NCI-H2171 treated with DMSO at 0.1 percent for 48 hours (cell line): ENCODE results near the gene CROT.
A peak's percentile ranks its signal among the peaks of the same experiment; 100 is the strongest.

Source experiments
- DNase-seq: peaks from one replicate; lab custom pipeline; 2025; lab: John Stamatoyannopoulos, UW

The CROT gene, protein sequence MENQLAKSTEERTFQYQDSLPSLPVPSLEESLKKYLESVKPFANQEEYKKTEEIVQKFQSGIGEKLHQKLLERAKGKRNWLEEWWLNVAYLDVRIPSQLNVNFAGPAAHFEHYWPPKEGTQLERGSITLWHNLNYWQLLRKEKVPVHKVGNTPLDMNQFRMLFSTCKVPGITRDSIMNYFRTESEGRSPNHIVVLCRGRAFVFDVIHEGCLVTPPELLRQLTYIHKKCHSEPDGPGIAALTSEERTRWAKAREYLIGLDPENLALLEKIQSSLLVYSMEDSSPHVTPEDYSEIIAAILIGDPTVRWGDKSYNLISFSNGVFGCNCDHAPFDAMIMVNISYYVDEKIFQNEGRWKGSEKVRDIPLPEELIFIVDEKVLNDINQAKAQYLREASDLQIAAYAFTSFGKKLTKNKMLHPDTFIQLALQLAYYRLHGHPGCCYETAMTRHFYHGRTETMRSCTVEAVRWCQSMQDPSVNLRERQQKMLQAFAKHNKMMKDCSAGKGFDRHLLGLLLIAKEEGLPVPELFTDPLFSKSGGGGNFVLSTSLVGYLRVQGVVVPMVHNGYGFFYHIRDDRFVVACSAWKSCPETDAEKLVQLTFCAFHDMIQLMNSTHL

DNA sequence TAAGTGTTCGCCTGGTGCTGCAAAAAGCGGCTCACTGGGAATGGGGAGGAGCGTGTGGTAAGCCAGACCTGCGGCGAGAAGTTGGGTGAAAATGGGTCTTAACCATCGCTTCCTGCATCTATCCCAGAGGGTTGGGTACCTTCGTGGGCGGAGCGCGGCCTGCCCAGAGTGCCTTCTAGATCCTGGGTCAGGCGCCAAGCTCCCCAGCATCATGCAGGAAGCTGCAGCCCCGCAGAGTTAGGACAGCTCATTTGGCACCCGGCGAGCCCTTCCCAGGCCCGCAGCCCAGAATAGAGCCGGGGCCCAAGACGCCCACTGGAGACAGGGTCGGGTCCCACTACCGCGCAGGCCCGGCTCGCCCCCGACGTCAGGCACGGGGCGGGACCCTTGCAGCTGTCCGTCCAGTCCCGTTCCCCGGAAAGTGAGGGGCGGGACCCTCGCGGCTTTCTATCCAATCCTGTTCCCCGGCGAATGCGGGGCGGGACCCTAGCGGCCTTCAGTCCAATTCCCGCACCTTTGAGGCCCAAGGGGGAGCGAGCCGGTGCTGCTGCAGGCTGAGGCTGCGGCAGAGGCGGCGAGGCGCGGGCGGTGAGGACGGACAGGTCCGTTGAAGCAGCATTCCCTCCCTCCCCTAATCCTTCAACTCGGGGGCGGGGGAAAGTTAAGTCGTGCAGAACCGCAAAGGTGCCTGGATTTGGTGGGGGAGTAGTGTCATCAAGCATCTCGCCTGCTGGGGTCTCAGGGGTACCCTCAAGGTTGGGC lies at the start of gene CROT:
TSS of gene CROT (plus strand) at position 499 of the 762 bp plus-strand sequence. CDS start 3,405 bp downstream, outside the sequence.
- peak; percentile 94 for DNase-seq

DNA sequence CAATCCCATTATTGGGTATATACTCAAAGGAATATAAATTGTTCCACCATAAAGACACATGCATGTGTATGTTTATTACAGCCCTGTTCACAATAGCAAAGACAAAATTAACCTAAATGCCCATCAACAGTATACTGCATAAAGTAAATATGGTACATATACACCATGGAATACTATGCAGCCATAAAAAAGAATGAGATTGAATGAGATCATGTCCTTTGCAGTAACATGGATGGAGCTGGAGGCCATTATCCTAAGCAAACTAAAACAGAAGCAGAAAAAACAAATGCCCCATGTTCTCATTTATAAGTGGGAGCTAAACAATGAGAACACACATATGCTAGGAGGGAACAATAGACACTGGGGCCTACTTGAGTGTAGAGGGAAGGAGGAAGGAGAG lies 44.7 kb upstream of the CROT start:
- DNase-seq = no peak

DNA sequence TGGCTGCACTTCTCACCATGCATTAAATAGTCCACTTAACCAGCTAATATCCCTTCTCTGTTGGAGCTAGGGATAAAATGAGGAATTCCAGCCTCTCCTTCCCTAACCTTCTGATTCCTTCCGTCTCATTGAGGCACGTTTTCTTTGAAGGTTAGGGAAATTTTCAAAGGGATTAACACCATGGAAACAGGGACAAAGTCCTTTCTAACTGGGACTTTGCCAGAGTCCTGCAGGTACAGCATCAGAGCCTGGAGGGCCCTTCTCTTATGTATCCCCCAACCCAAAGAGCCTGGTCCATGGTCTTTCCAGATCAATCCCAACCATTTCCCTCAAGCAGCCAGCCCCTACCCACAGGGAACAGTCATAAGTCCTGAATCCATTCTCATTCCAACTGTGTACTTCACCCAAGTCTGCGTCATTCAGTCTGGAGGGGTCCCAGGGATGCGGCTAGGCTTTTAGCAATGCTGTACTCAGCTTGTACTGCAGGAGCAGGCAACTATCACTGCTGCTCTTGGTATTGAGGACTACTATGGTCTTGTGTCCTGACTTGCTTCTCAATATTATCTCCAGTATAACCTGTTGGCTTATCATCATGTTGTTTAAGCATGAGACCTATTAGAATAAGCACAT lies 34.6 kb upstream of the CROT start:
- no peak for DNase-seq

DNA sequence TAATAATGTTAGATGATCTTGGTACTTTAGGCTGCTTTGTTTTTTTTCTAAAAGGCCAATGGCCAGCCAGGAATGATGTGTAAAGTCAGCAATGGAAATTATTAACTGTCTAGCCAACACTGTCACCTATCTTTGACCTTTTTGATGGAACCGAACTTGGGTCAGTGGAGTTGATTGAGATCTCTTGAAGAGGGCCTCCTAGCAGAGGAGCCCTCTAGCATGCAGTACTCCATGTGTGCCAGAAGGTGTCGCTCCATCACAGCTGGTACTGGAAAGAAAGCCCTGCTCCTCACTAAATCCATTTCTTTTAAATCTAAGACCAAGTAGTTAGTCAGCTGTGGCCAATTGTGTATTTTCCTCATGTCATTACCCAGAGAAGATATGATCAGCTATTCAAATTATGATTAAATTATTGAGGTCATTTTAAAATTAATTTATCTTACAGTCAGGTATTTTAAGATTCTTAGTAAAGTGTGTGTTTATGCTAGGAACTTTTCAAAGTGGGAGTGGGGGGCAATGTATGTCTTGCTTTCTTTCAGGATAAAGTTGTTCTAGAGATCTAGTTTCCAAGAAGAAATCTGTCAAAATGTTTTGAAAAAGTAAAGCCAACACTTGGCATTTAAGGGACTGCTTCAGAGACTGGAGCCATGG lies 33.1 kb upstream of the CROT start:
- peak; percentile 58 for DNase-seq

DNA sequence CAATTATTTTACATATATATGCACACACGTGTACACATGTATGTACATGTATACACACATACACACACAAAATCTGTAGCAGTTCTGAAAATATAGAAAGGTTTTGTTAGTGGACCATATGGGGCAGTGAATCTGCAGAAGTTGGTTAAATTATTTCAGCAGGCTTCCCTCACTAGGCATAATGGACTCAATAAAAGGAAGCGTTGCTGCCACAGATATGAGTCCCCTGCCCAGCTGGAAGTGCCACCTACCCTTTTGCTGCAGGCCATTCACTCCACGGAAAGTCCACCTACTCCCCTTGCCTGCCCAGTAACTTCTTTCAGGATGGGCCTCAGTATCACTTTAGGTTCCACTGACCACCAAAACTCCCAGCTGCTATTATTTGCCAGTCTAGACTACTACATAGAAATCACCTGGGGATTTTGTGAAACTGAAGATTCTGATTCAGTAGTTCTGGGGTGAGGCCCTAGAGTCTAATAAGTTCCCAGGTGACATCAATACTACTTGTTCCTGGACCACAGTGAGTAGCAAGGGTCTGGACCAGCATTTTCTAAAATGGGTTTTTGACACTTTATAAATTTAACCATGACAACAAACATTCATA lies 29.3 kb upstream of the CROT start:
- DNase-seq = no peak

DNA sequence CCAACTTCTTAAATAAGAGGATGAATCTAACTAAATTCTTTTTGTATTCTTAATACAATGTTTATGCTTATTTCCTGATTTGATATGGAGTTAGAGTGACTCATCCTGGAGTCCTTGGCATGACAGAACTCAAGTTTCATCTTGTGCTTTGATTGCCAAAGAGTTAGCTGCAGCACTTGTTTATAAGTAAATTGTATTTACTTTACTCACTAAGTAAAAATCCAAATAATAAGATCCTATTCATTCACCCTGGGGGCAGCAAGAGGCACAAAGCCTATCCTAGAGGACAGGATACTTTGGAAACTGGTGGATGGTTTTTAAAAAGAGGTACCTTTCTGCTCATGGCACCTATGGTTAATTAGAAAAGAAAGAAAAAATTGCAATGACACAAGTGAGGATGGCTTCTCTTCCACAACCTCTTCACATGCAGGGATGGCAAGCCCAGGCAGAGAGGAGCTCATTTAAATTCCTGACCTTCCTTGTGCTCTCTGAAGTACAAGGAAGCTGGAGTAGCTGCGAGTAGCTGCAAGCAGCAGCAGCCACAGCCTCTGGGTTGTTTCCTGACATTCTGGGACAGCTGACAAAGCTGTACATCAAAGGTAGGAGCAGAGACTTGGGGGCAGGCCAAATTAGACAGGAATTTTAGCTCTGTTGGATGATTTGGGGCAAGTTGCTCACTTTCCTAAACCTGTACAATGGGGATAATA lies 28.5 kb upstream of the CROT start:
- DNase-seq = no peak

DNA sequence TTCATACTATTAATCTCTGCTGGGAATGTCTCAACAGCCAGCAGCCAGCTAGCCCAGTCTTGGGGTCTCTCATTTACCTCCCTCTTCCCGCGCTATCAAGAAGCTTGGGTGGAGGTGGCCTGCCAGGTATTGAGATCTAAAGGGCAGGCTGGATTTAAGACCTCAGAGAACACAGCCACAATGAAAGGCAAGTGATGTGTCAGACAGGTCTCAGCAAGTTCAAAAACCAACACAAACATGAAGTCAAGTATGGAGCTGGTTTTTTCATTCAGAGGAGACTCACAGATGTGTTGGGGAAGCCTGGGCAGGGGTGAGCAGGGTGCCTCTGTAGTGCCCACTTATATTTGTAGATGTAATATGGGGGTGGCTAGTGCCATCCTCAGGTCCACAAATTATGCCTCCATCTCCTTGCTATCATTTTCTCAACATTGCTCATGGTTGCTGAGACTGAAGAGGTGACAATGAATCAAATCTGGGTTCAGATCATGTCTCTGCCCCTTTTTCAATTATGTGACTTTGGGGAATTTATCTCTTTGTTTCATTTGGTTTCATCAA lies 27.7 kb upstream of the CROT start:
- no peak for DNase-seq

DNA sequence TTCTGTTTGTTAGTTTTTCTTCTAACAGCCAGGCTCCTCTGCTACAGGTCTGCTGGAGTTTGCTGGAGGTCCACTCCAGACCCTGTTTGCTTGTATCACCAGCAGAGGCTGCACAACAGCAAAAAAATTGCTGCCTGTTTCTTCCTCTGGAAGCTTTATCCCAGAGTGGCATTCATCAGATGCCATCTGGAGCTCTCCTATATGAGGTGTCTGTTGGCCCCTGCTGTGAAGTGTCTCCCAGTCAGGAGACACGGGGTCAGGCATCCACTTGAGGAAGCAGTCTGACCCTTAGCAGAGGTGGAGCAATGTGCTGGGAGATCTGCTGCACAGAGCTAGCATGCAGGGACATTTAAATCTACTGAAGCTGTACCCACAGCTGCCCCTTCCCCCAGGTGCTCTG lies 26.7 kb upstream of the CROT start:
- DNase-seq = peak; percentile 65

DNA sequence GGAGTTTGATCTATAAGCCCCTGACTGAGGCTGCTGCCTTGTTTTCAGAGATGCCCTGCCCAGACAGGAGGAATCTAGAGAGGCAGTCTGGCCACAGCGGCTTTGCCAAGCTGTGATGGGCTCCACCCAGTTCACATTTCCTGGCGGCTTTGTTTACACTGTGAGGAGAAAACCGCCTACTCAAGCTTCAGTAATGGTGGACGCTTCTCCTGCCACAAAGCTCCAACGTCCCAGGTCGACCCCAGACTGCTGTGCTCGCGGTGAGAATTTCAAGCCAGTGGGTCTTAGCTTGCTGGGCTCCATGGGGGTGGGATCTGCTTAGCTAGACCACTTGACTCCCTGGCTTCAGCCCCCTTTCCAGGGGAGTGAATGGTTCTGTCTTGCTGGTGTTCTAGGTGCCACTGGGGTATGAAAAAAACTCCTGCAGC lies 26.3 kb upstream of the CROT start:
- DNase-seq = peak; percentile 64

DNA sequence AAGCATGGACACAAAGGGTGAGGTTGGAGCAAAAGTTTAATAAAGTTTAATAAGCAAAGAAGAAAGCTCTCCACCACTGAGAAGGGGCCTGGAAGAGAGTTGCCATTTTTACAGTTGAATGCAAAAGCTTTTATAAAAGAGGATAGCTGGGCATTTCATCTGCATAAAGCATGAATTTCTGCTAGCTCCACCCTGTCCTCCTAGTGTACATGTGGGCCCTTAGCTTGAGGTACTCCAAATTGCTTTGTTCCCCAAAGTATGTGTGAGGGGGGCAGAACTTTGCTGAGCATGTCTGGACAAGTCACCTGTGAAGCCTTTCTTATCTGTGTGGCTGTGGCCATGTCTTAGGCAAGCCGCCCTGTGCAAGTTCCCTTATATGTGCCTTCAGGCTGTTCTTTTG lies 22.6 kb upstream of the CROT start:
- no peak for DNase-seq

DNA sequence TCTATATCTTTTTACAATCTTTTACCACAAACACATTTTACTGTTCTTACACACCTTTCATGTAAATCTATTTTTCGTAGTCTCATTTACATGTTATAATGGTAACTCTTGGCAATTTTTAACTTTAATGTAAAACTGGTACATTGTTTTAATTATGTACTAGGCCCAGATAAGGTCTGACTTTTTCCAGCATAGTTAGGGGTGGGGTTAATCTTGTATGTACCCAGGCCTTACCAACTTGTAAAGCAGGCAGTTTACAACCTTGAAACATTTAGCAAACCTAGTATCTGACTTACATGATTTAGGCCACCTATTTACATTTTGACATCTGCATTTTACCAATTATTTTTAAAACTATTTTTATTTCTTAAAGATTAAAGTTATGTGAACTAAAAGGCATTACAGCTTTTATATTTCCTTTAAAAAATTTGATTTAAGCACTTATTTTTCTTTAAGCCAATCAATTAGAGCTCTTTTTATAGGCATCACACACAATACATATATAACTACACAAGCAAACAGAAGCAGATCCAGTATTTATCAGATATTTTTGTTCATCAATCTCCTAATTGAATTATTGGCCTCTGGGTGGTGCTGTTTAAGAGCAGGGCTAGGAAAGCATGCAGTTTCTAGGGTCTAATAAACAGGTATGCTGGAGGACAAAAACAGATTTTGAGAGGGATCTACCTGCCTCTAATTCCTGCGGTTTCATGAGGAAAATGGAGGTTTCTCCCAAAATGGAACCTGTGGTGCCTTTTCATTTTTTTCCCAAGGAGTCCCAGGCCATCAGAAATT lies 19.7 kb upstream of the CROT start:
- no peak for DNase-seq

DNA sequence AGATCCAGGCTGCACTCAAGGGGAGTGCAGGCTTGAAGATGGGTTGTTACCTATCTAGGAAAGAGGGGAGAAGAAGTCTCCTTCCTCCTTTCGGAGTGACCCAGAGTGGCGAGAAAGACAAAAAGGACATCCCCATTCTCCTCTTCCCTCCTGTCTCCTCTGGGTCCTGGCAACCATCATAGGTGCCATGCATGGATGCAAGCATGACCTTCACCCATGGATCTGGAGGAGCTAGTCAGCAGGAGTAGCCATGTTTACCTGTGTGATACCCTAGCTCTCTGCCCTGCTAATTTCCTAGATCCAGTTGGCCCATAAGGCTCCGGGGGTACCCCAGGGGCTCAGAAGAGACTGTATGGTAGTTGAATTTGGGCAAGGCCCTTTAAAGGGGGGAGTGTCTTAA lies 17.2 kb upstream of the CROT start:
- no peak for DNase-seq

DNA sequence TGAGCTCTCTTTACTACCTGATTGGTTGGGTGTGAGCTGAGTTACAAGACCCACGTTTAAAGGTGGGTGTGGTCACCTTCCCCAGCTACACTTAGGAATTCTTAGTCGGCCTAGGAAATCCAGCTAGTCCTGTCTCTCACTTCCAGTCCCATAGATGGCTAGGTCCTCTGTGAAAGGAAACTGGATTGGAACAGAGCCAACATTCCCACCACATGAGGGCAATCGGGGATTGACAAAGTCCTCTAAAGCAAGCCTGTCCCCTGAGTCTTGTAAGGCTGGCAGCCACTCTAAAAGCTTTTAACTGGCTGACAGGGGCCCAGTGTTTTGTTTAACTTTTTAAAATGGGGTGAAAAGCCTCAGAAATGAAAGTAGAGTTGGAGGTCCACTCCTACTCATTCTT lies 15.1 kb upstream of the CROT start:
- no peak for DNase-seq

DNA sequence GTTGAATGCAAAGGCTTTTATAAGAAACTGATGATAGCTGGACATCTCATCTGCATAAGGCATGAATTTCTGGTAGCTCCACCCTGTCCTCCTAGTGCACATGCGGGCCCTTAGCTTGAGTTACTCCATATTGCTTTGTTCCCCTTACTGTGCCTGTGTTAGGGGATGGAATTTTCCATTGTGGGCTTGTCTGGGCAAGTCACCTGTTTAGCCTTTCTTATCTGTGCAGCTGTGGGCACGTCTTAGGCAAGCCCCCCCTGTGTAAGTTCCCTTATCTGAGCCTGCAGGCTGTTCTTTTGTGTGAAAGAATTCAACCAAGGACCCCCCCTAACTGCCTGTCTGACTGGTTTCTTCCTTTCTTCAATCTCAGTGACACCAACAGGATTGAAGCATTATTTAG lies 14.5 kb upstream of the CROT start:
- no peak for DNase-seq

DNA sequence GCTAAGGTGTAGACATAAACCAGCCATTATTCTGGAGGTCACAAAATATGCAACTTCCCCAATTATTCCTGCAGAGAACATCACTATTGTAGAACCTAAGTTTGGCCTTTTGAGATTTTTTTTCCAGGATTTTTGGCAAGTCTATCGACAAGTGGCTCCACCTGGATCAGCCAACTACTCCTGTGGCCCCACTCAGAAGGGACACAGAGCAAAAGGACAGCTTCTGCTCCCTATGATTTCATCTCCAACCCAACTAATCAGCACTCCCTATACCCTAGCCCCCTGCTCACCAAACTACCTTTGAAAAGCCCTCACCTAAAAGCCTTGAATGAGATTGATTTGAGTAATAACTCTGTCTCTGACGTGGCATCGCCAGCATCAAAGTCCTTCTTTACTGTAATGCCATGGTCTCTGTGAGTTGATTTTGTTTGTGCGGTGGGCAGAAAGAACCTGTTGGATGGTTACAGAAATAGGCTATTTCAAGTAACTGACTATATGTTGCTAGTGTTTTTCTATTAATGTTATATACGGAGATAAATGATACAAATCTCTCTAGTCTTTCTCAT lies 13.7 kb upstream of the CROT start:
- DNase-seq = no peak

DNA sequence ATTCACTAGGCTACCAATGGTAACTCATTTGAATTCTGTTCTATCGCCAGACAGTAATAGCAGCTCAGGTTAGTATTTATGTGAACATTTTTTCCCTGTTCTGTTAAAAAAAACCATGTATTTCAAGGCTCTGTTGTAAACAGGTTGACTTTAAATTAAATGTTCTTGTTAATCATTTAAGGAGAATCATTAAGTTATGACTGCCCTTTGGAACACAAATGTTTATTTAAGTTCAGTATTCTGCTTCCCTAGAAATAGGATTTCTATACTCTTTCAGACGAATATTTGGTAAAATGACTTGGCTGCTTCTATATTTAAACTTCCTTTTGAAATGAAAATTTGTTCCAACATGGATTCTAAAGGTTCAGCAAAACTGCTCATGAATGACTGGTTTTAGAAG lies 13.1 kb upstream of the CROT start:
- no peak for DNase-seq

DNA sequence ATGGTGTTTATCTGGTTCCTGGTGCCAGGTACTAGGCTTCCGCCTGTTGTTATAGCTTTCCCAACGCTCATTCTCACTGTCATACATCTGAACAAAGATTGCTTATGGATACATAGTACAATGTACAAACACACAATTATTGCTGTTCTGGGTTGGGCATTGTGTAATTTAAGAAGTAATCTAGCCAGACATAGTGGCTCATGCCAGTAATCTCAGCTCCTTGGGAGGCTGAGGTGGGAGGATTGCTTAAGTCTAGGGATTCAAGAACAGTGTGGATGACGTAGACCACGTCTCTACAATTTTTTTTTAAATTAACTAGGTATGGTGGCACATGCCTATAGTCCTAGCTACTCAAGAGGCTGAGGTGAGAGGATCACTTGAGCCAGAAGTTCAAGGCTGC lies 9.3 kb upstream of the CROT start:
- DNase-seq = no peak

DNA sequence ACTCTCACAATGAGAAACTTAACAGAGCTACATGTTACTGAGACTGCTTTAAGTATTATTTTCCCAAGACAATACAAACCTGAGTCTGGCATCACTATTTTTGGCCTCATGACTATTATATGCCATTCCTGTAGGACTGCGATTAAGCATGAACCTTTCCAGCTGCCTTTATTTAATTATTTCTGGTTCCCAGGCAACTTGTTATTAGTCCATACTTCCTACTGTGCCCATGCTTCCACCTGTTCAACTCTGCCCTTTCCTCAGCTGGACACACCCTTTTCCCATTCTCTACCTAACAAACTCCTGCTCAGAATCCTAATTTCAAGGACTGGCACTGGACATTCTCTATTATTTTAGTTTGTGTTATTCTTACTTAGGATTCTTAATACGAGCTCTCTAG lies 8.1 kb upstream of the CROT start:
- DNase-seq = no peak

DNA sequence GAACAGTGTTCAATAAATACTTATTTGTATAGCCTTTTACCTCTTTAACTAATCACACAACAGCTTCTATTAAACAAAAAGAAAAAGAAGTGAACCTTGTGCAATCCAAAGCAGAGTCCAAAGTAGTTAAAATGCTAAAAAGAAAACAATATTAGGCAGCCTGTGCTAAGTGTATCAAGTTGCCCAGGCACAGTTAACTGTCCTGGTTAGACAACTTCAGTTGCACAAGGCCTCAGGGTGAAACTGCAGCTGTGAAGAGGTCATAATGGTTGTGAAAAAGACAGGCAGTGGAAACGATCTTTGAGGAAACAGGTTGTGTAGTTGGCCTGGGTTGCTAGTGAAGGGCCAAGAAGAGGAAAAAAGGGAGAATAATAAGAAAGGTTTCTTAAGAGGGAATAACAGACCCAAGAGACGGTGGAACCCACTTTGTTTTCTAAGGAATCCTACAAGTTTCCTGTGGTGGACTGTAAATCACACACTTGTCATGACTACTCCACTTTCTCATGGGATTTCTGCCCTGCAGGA lies 6.0 kb upstream of the CROT start:
- no peak for DNase-seq
